COLO668 (cell line): Measurements from ENCODE around the gene KCNC4.

Source experiments
- DNase-seq: peaks from one replicate; lab custom pipeline; 2025; ENCODE audit not compliant: unreplicated experiment; lab: John Stamatoyannopoulos, UW

KCNC4 gene

GRCh38 chr1:110229348-110230001 is 19.4 kb downstream of the KCNC4 start:
- DNase-seq, result no peak

GRCh38 chr1:110230381-110231199 is 20.5 kb downstream of the KCNC4 start:
- DNase-seq, result no peak

- peak; percentile 69 for DNase-seq
These were observed 23.7 kb downstream of the KCNC4 start for GRCh38 chr1:110233861-110234260.

- DNase-seq, result no peak
These were observed 24.6 kb downstream of the KCNC4 start for GRCh38 chr1:110234691-110235090.

- DNase-seq, result no peak
These were observed 25.2 kb downstream of the KCNC4 start for GRCh38 chr1:110235181-110235833.

- peak; percentile 18 for DNase-seq
These were observed 25.9 kb downstream of the KCNC4 start for GRCh38 chr1:110235834-110236682.

- DNase-seq, result no peak
These were observed 27.5 kb downstream of the KCNC4 start for GRCh38 chr1:110237386-110238152.

GRCh38 chr1:110239441-110240430 is 29.6 kb downstream of the KCNC4 start:
- no peak for DNase-seq

GRCh38 chr1:110240476-110241210 is 30.5 kb downstream of the KCNC4 start:
- peak; percentile 95 for DNase-seq

GRCh38 chr1:110241516-110241915 is 31.4 kb downstream of the KCNC4 start:
- no peak for DNase-seq

- DNase-seq, result no peak
These were observed 31.9 kb downstream of the KCNC4 start for GRCh38 chr1:110242062-110242461.

- no peak for DNase-seq
These were observed 32.6 kb downstream of the KCNC4 start for GRCh38 chr1:110242731-110243130.

- peak; percentile 71 for DNase-seq
These were observed 33.0 kb downstream of the KCNC4 start for GRCh38 chr1:110243146-110243545.

GRCh38 chr1:110243574-110243973 is 33.5 kb downstream of the KCNC4 start:
- DNase-seq, result peak; percentile 82

GRCh38 chr1:110245876-110246620 is 35.9 kb downstream of the KCNC4 start:
- DNase-seq, result no peak

GRCh38 chr1:110248746-110249145 is 38.6 kb downstream of the KCNC4 start:
- no peak for DNase-seq

- DNase-seq, result no peak
These were observed 39.1 kb downstream of the KCNC4 start for GRCh38 chr1:110249256-110249655.

GRCh38 chr1:110250008-110250407 is 39.9 kb downstream of the KCNC4 start:
- no peak for DNase-seq
